GM12878 (cell line): ENCODE data around the gene EDEM2. TPM values are rescaled to one million over a fixed set of nuclear protein-coding genes. Genes with fewer than 3 reads are reported as not detected.
"Not testable (repeated sequence)": the region's sequence is repeated elsewhere in the genome, so short reads cannot be mapped to it uniquely, and the experiment has no call there.

ENCODE experiments used
- ATAC-seq: fragments of 200-7000 bp; cut with Tn5 transposase; 3 replicates; pipeline ENCODE4 v1.9.1; 2020; ENCODE audit warnings: mild to moderate bottlenecking, moderate library complexity
- BruUV-seq: library from RNA; stranded (reverse); fragments of 400-500 nt; replicated peaks from 2 replicates; lab custom pipeline; 2021; lab: Mats Ljungman, UMichigan
- CTCF ChIA-PET: fragments of 300-600 bp; sonication (Branson Sonifier 250); formaldehyde crosslinking; extraction: SDS; loops from one replicate; lab custom pipeline; 2021; ENCODE audit warnings: inconsistent platforms; lab: Yijun Ruan, JAX
- POLR2A ChIA-PET: fragments of 350-600 bp; formaldehyde crosslinking; extraction: SDS; loops from one replicate; lab custom pipeline; 2021; ENCODE audit warnings: inconsistent platforms; lab: Charles Lee
- RAD21 ChIA-PET: fragments of 300-600 bp; sonication (Branson Sonifier 250); formaldehyde crosslinking; loops from one replicate; lab custom pipeline; 2023; ENCODE audit warnings: antibody characterized with exemption; ENCODE audit not compliant: unreplicated experiment; lab: Charles Lee
- SMC1A ChIA-PET: fragments of 300-600 bp; sonication (Branson Sonifier 250); formaldehyde crosslinking; loops from one replicate; lab custom pipeline; 2023; ENCODE audit not compliant: unreplicated experiment, uncharacterized antibody; lab: Charles Lee
- DNase-seq: peaks from one replicate; pipeline ENCODE4 v3.0.0-alpha.2; 2011; ENCODE audit warnings: low read depth, low spot score
- FAIRE-seq: peaks from 3 replicates; lab custom pipeline; 2011; peaks lifted over from hg19 to GRCh38; lab: Jason Lieb, UNC
- H2AFZ ChIP-seq: 2 replicates; pipeline ENCODE4 v1.6.0; 2011; ENCODE audit warnings: low read depth, low read length, control low read depth; ENCODE audit not compliant: control insufficient read depth
- H3K27ac ChIP-seq: 2 replicates; pipeline ENCODE4 v1.5.1; 2011; ENCODE audit warnings: control low read depth; ENCODE audit not compliant: control insufficient read depth, insufficient read depth
- H3K27me3 ChIP-seq, 2 experiments: replicated peaks in 1 of 2; 2 replicates each; pipeline versions ENCODE4 v1.6.0 to v1.6.1; 2011; ENCODE audit warnings: low read length in 1 of 2; ENCODE audit not compliant: control insufficient read depth in 2 of 2, insufficient read depth in 2 of 2
- H3K36me3 ChIP-seq, 2 experiments: 2 replicates each; pipeline ENCODE4 v1.5.1; 2011; ENCODE audit warnings: low read length in 1 of 2; ENCODE audit not compliant: control insufficient read depth in 2 of 2, insufficient read depth in 2 of 2
- H3K4me1 ChIP-seq: 2 replicates; pipeline ENCODE4 v1.6.1; 2011; ENCODE audit warnings: mild to moderate bottlenecking, low read length, moderate library complexity, mixed read lengths; ENCODE audit not compliant: control insufficient read depth, insufficient read depth
- H3K4me2 ChIP-seq: 2 replicates; pipeline ENCODE4 v1.6.0; 2011; ENCODE audit warnings: control low read depth; ENCODE audit not compliant: control insufficient read depth, insufficient read depth
- H3K4me3 ChIP-seq: fragments of 200-600 bp; sonication (generic); 2 replicates; pipeline ENCODE4 v1.5.1; 2016
- H3K79me2 ChIP-seq: 2 replicates; pipeline ENCODE4 v1.6.0; 2011; ENCODE audit warnings: low read length; ENCODE audit not compliant: control insufficient read depth, insufficient read depth
- H3K9ac ChIP-seq: 2 replicates; pipeline ENCODE4 v1.8.0; 2011; ENCODE audit warnings: low read length, control low read depth, mixed read lengths; ENCODE audit not compliant: control insufficient read depth, insufficient read depth
- H3K9me3 ChIP-seq: replicated peaks from 3 replicates; pipeline ENCODE4 v1.5.1; 2011; ENCODE audit warnings: mild to moderate bottlenecking, low read length; ENCODE audit not compliant: control insufficient read depth, insufficient read depth
- H4K20me1 ChIP-seq: 2 replicates; pipeline ENCODE4 v1.6.0; 2011; ENCODE audit not compliant: control insufficient read depth, insufficient read depth
- ESRRA ChIP-seq: IDR thresholded peaks from 2 replicates; pipeline ENCODE4 v1.6.1; 2012; ENCODE audit warnings: mild to moderate bottlenecking, low read length, improper control_type of control experiment
- RFX5 ChIP-seq: IDR thresholded peaks from 2 replicates; pipeline ENCODE4 v1.6.1; 2011; ENCODE audit warnings: low read depth, low read length, improper control_type of control experiment
- SMAD5 ChIP-seq: IDR thresholded peaks from 2 replicates; pipeline ENCODE4 v1.6.1; 2016; ENCODE audit warnings: antibody characterized with exemption, low read depth
- WGBS: methylation state at CpG from one replicate; pipeline ENCODE4 v1.1.6; 2016; ENCODE audit warnings: low lambda C conversion rate; ENCODE audit not compliant: insufficient replicate concordance, insufficient coverage; ENCODE audit errors: missing lambda C conversion rate; 5-methylcytosine and 5-hydroxymethylcytosine counted together
- in situ Hi-C: fragments of 300-500 bp; cut with MboI; formaldehyde crosslinking; loops from 9 replicates; pipeline ENCODE4 v1.14.3; 2018; ENCODE audit warnings: mixed read lengths
- intact Hi-C: fragments of 100-400 bp; cut with micrococcal nuclease; formaldehyde crosslinking; loops from one replicate; pipeline ENCODE4 v1.14.2; 2022; ENCODE audit not compliant: unreplicated experiment
- polyA plus RNA-seq, 11 experiments: library from polyadenylated mRNA; depleted of rRNA in 4 of 11; unstranded in 6 of 11; stranded (reverse) in 5 of 11; fragments of >200 nt; fragmentation: Nextera tagmentation in 4 of 11; fragmentation: Illumina TruSeq in 1 of 11; extraction: Ambion mirVana in 4 of 11; extraction: Trizol in 1 of 11; gene quantifications; 1 replicate in 1 of 11; 2 replicates in 10 of 11; pipeline versions ENCODE4 v1.2.1 to v1.2.3, GENCODE V29; 2011 to 2016; ENCODE audit warnings: inconsistent platforms in 2 of 11, missing spikeins in 2 of 11, low read depth in 1 of 11
- total RNA-seq, 4 experiments: library from RNA; depleted of rRNA in 3 of 4; stranded (reverse); fragments of >200 nt in 3 of 4; fragmentation: Illumina TruSeq in 1 of 4; extraction: Trizol in 1 of 4; gene quantifications; 2 replicates each; pipeline versions ENCODE4 v1.2.1 to v1.2.3, GENCODE V29; 2013 to 2021
- TF ChIP-seq, protein P1 (sequence below): fragments of 450-650 bp; formaldehyde crosslinking; IDR thresholded peaks from 2 replicates; pipeline ENCODE4 v1.4.0; 2020; ENCODE audit warnings: mild to moderate bottlenecking, moderate library complexity
- TF ChIP-seq, protein P2 (sequence below): IDR thresholded peaks from 2 replicates; pipeline ENCODE4 v1.6.1; 2011; ENCODE audit warnings: borderline replicate concordance, low read depth, mild to moderate bottlenecking, moderate library complexity, low read length; ENCODE audit not compliant: insufficient read depth, poor library complexity, severe bottlenecking

EDEM2 gene
- total and polyA plus RNA-seq, 10 of the 15 experiments (the other 5 are each of a cell fraction or from before 2014, with no cell fraction given) = 9.9 to 24.8 (median 14.8) TPM

DNA sequence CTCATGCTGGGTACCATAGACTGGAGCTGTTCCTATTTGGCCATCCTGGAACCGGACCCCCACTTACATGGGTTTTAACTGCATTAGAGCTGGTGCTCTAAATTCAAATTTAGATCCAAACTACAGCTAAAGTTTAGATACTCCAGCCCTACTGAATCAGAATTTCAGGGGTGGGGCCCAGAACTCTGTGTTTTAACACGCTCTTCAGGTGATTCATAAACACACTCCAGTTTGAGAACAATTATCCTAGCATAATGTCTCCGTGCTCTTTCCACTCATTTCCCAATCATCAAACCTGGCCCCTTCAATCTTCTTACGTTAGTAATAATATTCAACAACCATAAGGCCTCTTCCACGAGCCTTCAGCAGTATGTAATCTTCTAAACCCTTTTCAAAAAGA is 69.8 kb downstream of the EDEM2 start:
- H3K36me3 ChIP-seq = peaks cover 4 to 15% of the 10 kb centered on the region in 2 experiments
- intact Hi-C loops = no loop called here
- H4K20me1 ChIP-seq = no peaks in the 10 kb centered on the region; the same call in 1 of the 2 replicates
- no peak for ATAC-seq
- SMC1A ChIA-PET = no interaction called here
- no peak for DNase-seq
- H3K4me3 ChIP-seq = no peak overlapping the region
- no peak overlapping the region for H3K4me2 ChIP-seq
- no TSS peak for BruUV-seq
- no peaks in the 10 kb centered on the region for H3K27me3 ChIP-seq
- FAIRE-seq = no peak
- in situ Hi-C loops = no loop called here
- no peaks in the 10 kb centered on the region for H3K4me1 ChIP-seq
- peaks cover 34% of the 10 kb centered on the region for H3K79me2 ChIP-seq
- CTCF ChIA-PET = interaction anchor here (1.2 kb wide), 1 partner anchor 14 kb away, joined by 3 read pairs; no protein-coding TSS in a partner anchor
- H3K9me3 ChIP-seq = no peaks in the 10 kb centered on the region; the same call in 1 of the 3 replicates
- TF ChIP-seq, protein P1, sequence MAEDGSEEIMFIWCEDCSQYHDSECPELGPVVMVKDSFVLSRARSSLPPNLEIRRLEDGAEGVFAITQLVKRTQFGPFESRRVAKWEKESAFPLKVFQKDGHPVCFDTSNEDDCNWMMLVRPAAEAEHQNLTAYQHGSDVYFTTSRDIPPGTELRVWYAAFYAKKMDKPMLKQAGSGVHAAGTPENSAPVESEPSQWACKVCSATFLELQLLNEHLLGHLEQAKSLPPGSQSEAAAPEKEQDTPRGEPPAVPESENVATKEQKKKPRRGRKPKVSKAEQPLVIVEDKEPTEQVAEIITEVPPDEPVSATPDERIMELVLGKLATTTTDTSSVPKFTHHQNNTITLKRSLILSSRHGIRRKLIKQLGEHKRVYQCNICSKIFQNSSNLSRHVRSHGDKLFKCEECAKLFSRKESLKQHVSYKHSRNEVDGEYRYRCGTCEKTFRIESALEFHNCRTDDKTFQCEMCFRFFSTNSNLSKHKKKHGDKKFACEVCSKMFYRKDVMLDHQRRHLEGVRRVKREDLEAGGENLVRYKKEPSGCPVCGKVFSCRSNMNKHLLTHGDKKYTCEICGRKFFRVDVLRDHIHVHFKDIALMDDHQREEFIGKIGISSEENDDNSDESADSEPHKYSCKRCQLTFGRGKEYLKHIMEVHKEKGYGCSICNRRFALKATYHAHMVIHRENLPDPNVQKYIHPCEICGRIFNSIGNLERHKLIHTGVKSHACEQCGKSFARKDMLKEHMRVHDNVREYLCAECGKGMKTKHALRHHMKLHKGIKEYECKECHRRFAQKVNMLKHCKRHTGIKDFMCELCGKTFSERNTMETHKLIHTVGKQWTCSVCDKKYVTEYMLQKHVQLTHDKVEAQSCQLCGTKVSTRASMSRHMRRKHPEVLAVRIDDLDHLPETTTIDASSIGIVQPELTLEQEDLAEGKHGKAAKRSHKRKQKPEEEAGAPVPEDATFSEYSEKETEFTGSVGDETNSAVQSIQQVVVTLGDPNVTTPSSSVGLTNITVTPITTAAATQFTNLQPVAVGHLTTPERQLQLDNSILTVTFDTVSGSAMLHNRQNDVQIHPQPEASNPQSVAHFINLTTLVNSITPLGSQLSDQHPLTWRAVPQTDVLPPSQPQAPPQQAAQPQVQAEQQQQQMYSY (CRISPR knock-in tag) = no peak
- TF ChIP-seq ESRRA (no peak), SMAD5 (no peak), RFX5 (no peak)
- TF ChIP-seq, protein P2, sequence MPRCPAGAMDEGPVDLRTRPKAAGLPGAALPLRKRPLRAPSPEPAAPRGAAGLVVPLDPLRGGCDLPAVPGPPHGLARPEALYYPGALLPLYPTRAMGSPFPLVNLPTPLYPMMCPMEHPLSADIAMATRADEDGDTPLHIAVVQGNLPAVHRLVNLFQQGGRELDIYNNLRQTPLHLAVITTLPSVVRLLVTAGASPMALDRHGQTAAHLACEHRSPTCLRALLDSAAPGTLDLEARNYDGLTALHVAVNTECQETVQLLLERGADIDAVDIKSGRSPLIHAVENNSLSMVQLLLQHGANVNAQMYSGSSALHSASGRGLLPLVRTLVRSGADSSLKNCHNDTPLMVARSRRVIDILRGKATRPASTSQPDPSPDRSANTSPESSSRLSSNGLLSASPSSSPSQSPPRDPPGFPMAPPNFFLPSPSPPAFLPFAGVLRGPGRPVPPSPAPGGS = no peak
- POLR2A ChIA-PET = interaction anchor here (0.6 kb wide), 1 partner anchor 1944 kb away, joined by 4 read pairs; no protein-coding TSS in a partner anchor
- H3K9ac ChIP-seq = no peak overlapping the region
- no peak overlapping the region for H3K27ac ChIP-seq
- 95% methylated on average over 5 of the region's 5 CpGs for WGBS
- RAD21 ChIA-PET = interaction anchor here (0.8 kb wide), 1 partner anchor 11 kb away, joined by 3 read pairs; no protein-coding TSS in a partner anchor
- no peak overlapping the region for H2AFZ ChIP-seq

DNA sequence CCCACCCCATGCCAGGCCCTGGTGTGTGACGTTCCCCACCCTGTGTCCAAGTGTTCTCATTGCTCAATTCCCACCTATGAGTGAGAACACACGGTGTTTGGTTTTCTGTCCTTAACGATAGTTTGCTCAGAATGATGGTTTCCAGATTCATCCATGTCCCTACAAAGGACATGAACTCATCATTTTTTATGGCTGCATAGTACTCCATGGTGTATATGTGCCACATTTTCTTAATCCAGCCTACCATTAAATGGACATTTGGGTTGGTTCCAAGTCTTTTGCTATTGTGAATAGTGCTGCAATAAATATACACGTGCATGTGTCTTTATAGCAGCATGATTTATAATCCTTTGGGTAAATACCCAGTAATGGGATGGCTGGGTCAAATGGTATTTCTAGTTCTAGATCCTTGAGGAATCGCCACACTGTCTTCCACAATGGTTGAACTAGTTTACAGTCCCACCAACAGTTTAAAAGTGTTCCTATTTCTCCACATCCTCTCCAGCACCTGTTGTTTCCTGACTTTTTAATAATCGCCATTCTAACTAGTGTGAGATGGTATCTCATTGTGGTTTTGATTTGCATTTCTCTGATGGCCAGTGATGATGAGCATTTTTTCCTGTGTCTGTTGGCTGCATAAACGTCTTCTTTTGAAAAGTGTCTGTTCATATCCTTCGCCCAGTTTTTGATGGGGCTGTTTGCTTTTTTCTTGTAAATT is 75.5 kb downstream of the EDEM2 start:
- H2AFZ ChIP-seq, H3K27me3 ChIP-seq, H3K9ac ChIP-seq, intact Hi-C loops, POLR2A ChIA-PET, H3K36me3 ChIP-seq, H3K27ac ChIP-seq, ATAC-seq, H3K9me3 ChIP-seq, in situ Hi-C loops, H4K20me1 ChIP-seq, DNase-seq, RAD21 ChIA-PET, FAIRE-seq, H3K4me3 ChIP-seq, BruUV-seq, H3K4me2 ChIP-seq: not testable (repeated sequence)
- peaks cover 20% of the 10 kb centered on the region for H3K4me1 ChIP-seq
- SMC1A ChIA-PET = interaction anchor here (2.9 kb wide), 1 partner anchor 14 kb away, joined by 10 read pairs; no protein-coding TSS in a partner anchor
- peaks cover 12% of the 10 kb centered on the region for H3K79me2 ChIP-seq
- CTCF ChIA-PET = interaction anchor here (2.8 kb wide), 1 partner anchor 24 kb away, joined by 12 read pairs; no protein-coding TSS in a partner anchor
- WGBS = 89% methylated on average over 6 of the region's 8 CpGs
